ENCODE data around the gene KRT80. TPM values are rescaled to one million over a fixed set of nuclear protein-coding genes. Genes with fewer than 3 reads are reported as not detected.

Gene KRT80
- total and polyA plus RNA-seq, 3 experiments from 2014 or later = not detected

DNA sequence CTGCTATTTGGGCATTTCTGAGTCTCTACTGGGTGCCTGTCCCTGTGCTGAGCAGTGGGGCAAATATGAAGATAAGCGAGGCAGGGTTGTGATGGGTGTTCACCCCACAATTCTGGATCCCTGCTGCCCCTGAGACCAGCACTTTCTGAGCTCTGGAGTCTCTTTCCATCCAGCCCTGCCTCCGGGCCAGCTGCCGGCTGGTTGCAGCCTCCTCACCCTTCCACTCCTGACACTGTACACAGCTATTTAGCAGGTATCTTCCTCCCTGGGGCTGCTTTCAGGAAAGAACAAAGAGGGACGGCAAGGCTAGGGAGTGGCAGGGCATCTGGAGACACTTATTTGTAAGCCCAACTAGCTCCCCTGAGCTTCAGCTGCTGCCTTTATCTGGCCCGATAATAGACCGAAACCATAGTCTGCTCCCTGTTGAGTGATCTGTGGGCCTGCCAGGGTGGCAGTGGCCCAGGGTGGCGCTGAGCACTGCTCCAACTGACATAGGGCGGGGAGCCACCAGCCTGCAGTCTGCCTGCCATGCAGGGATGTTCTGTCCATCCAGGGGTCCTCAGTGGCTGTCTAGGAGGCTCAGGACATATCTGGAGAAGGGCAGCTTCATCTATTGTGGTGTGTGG is 7.6 kb upstream of the KRT80 start:
- Mint-ChIP-seq H3K36me3 (no peaks in the 10 kb centered on the region), H3K27me3 (peaks cover 16 to 45% of the 10 kb centered on the region in 2 donors), H3K4me3 (no peak overlapping the region), H3K4me1 (no peaks in the 10 kb centered on the region), H3K9me3 (no peaks in the 10 kb centered on the region), H3K27ac (peak overlapping the region in 1 of 8 donors; percentile 54)
- Histone ChIP-seq H3K36me3 (ENCODE audit: insufficient read depth, low read length) (no peaks in the 10 kb centered on the region), H3K4me3 (ENCODE audit: low read length) (no peak overlapping the region), H3K4me1 (ENCODE audit: insufficient read depth, low read length) (no peaks in the 10 kb centered on the region), H3K27ac (ENCODE audit: low read depth, low read length) (no peak overlapping the region), H3K27me3 (ENCODE audit: insufficient read depth, low read length, poor library complexity, severe bottlenecking) (no peaks in the 10 kb centered on the region), H3K9me3 (ENCODE audit: low read length) (no peaks in the 10 kb centered on the region)
- no peak for DNase-seq
- CTCF ChIA-PET = no interaction called here
- POLR2A ChIA-PET = no interaction called here

DNA sequence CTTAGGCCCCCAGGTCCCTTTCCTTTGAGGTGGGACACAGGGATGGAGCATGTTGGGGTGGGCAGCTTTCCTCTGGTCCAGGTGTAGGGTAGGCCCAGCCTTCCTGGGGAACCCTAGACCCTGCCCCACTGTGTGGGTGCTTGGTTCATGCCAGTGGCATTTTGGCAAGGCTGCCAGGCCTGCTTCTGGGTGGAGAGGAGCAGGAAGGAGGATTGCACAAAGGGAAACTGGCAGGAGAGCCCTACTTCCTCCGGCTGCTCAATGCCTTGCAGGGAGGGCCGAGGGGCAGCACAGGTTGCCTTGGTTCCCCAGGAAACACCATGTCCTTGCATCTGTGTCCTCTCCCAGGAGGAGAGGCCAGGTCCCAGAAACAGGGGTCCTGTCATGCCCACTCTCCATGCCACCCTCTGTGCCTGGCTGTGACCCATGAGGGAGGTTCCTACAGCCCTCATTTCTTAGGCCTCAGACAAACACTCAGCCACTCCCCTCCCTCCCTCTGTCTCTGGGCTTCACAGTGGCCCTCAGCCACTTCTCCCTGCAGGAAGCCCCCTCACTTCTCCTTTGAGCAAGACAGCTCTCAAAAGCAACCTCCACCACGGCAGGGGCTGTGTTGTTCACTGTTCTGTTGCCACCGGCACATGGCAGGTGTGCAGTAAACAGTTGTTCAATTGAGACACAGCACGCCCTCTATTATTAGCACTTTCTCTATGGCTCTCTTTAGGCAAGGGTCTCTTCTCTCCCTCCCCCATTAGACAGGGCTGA is 6.8 kb upstream of the KRT80 start:
- Mint-ChIP-seq H3K27ac (peak overlapping the region in 2 of 8 donors; percentile 40 to 54), H3K27me3 (peaks cover 16 to 45% of the 10 kb centered on the region in 2 donors), H3K36me3 (no peaks in the 10 kb centered on the region), H3K9me3 (no peaks in the 10 kb centered on the region), H3K4me1 (no peaks in the 10 kb centered on the region), H3K4me3 (no peak overlapping the region)
- H3K9me3 ChIP-seq (ENCODE audit: low read length) = no peaks in the 10 kb centered on the region
- DNase-seq = no peak
- CTCF ChIA-PET = no interaction called here
- POLR2A ChIA-PET = no interaction called here
- no peak overlapping the region for H3K27ac ChIP-seq (ENCODE audit: low read depth, low read length)
- no peak overlapping the region for H3K4me3 ChIP-seq (ENCODE audit: low read length)
- no peaks in the 10 kb centered on the region for H3K36me3 ChIP-seq (ENCODE audit: insufficient read depth, low read length)
- no peaks in the 10 kb centered on the region for H3K4me1 ChIP-seq (ENCODE audit: insufficient read depth, low read length)
- no peaks in the 10 kb centered on the region for H3K27me3 ChIP-seq (ENCODE audit: insufficient read depth, low read length, poor library complexity, severe bottlenecking)

DNA sequence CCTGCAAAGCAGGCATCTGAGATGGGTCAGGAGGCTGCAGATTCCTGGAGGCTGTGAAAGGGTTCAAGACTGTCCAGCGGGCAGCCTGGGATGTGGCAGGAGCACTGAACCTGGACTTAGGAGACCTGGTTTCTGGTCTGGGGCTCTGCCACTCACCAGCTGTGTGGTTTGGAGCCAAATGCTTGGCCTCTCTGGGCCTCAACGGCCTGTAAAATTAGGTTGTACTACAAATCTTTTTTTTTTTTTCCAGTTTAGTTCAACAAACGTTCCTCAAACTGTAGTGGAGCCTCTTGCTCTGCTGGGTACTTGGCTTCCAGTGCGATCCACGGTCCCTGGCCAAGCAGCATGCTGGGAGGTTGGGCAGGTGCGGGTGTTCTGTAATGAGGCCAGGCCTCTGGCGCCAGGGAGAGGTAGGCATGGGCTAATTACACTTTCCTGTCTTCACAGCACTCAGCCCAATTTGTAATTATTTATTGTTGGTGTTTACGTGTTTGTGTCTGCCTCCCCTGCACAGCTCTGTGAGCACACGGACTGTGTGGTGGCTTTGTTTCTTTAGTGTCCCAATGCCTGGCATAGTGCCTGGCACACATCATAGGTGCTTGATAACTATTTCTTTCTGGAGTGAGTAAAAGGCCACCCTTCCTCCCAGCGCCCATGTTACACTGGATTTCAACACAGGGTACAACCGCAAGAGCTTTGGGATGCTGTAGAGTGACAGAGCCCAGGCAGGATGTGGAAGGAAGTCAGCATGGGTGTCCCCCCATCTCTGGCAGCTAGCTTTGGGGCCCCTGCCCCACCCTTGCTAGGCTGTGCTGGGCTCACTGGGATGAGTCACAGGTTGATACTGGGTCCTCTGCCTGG is 5.8 kb upstream of the KRT80 start:
- Mint-ChIP-seq H3K4me1 (no peaks in the 10 kb centered on the region), H3K9me3 (no peaks in the 10 kb centered on the region), H3K36me3 (no peaks in the 10 kb centered on the region), H3K27ac (no peak overlapping the region), H3K4me3 (no peak overlapping the region), H3K27me3 (peaks cover 10 to 47% of the 10 kb centered on the region in 2 donors)
- POLR2A ChIA-PET = no interaction called here
- CTCF ChIA-PET = no interaction called here
- no peaks in the 10 kb centered on the region for H3K4me1 ChIP-seq (ENCODE audit: insufficient read depth, low read length)
- H3K27ac ChIP-seq (ENCODE audit: low read depth, low read length) = no peak overlapping the region
- no peaks in the 10 kb centered on the region for H3K36me3 ChIP-seq (ENCODE audit: insufficient read depth, low read length)
- DNase-seq = no peak
- no peaks in the 10 kb centered on the region for H3K27me3 ChIP-seq (ENCODE audit: insufficient read depth, low read length, poor library complexity, severe bottlenecking)
- H3K9me3 ChIP-seq (ENCODE audit: low read length) = no peaks in the 10 kb centered on the region
- H3K4me3 ChIP-seq (ENCODE audit: low read length) = no peak overlapping the region

DNA sequence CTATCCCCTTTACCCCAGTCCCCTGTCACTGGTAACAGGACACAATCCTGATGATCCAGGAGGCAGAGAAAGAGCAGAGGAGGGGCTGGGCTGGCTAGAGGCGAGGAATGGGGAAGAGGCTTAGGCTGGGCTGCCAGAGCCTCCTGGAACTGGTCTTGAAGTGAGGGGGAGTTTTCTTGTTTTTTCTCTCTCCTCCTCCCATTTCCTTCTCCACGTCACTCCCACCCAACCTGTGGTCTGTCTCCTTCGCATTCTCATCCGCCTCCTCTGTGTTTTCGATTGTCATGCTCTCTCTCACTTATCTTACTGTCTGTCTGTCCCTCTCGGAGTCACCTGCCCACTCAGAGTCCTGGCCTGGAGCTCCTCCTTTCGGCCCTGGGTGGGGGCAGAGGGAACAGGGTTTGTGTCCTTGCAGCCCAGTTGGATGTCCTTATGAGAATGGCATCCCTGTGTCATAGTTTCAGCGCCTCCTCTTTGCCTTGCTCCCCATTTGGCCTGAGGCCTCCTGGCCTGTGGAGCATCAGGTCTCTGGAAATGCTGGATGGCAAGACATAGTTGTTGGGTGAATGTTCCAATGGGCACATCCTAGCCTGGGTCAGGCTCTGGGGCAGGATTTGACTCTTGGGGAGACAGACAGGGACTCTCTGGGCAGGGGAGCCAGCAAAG is 3.4 kb upstream of the KRT80 start:
- Mint-ChIP-seq H3K36me3 (no peaks in the 10 kb centered on the region), H3K27me3 (peaks cover 9 to 37% of the 10 kb centered on the region in 2 donors), H3K4me3 (no peak overlapping the region), H3K27ac (peak overlapping the region in 2 of 8 donors; percentile 32 to 79), H3K4me1 (no peaks in the 10 kb centered on the region), H3K9me3 (no peaks in the 10 kb centered on the region)
- Histone ChIP-seq H3K4me1 (ENCODE audit: insufficient read depth, low read length) (no peaks in the 10 kb centered on the region), H3K27me3 (ENCODE audit: insufficient read depth, low read length, poor library complexity, severe bottlenecking) (no peaks in the 10 kb centered on the region), H3K36me3 (ENCODE audit: insufficient read depth, low read length) (no peaks in the 10 kb centered on the region), H3K27ac (ENCODE audit: low read depth, low read length) (no peak overlapping the region), H3K4me3 (ENCODE audit: low read length) (no peak overlapping the region), H3K9me3 (ENCODE audit: low read length) (no peaks in the 10 kb centered on the region)
- DNase-seq = no peak
- POLR2A ChIA-PET = no interaction called here
- CTCF ChIA-PET = no interaction called here

DNA sequence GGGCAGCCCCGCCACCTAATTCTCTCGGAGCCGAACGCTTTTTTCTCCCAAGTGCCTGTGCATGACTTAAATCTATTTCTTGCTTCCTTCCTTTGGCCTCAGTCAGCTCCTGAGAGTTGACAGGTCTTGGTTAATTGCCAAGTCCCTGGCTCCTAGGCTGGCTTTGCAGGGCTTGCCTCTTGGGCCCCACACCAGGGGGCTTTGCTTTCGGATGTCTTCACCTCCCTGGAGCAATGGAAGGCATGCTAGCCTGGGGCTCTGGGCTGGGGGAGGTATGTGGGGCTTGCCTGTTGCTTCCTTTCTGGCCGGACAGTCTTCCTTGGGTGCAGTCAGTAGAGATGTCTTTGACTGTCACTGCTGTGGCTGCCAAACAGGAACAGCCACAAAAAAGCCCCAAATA is 2.2 kb upstream of the KRT80 start:
- Mint-ChIP-seq H3K27me3 (peaks cover 9 to 28% of the 10 kb centered on the region in 2 donors), H3K9me3 (no peaks in the 10 kb centered on the region), H3K27ac (no peak overlapping the region), H3K36me3 (no peaks in the 10 kb centered on the region), H3K4me1 (no peaks in the 10 kb centered on the region), H3K4me3 (no peak overlapping the region)
- Histone ChIP-seq H3K27ac (ENCODE audit: low read depth, low read length) (no peak overlapping the region), H3K4me1 (ENCODE audit: insufficient read depth, low read length) (no peaks in the 10 kb centered on the region), H3K36me3 (ENCODE audit: insufficient read depth, low read length) (no peaks in the 10 kb centered on the region), H3K4me3 (ENCODE audit: low read length) (no peak overlapping the region), H3K27me3 (ENCODE audit: insufficient read depth, low read length, poor library complexity, severe bottlenecking) (no peaks in the 10 kb centered on the region), H3K9me3 (ENCODE audit: low read length) (no peaks in the 10 kb centered on the region)
- ChIA-PET POLR2A (no interaction called here), CTCF (no interaction called here)
- no peak for DNase-seq

DNA sequence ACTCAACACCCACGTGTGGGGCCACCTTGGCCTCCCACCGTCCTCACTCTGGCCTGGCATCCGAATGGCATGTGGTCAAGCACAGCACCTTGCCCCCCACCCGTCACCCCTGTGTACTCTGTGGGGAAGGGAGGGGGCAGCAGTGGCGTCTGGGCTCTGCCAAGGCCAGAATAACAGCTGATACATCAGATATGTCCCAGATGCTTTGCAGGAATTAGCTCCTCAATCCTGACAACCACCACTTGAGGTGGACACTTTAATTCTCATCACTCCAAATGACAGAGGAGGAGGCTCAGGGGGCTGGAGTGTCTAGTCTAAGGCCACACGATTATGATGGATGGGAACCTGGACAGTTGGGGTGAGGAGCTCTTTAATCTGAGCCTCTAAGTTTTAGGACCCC is 1.7 kb upstream of the KRT80 start:
- Mint-ChIP-seq H3K27ac (no peak overlapping the region), H3K27me3 (peaks cover 9 to 25% of the 10 kb centered on the region in 2 donors), H3K9me3 (no peaks in the 10 kb centered on the region), H3K36me3 (no peaks in the 10 kb centered on the region), H3K4me3 (no peak overlapping the region), H3K4me1 (no peaks in the 10 kb centered on the region)
- H3K27ac ChIP-seq (ENCODE audit: low read depth, low read length) = no peak overlapping the region
- no peaks in the 10 kb centered on the region for H3K9me3 ChIP-seq (ENCODE audit: low read length)
- H3K36me3 ChIP-seq (ENCODE audit: insufficient read depth, low read length) = no peaks in the 10 kb centered on the region
- DNase-seq = no peak
- no peaks in the 10 kb centered on the region for H3K4me1 ChIP-seq (ENCODE audit: insufficient read depth, low read length)
- H3K27me3 ChIP-seq (ENCODE audit: insufficient read depth, low read length, poor library complexity, severe bottlenecking) = no peaks in the 10 kb centered on the region
- CTCF ChIA-PET = no interaction called here
- POLR2A ChIA-PET = no interaction called here
- H3K4me3 ChIP-seq (ENCODE audit: low read length) = no peak overlapping the region

DNA sequence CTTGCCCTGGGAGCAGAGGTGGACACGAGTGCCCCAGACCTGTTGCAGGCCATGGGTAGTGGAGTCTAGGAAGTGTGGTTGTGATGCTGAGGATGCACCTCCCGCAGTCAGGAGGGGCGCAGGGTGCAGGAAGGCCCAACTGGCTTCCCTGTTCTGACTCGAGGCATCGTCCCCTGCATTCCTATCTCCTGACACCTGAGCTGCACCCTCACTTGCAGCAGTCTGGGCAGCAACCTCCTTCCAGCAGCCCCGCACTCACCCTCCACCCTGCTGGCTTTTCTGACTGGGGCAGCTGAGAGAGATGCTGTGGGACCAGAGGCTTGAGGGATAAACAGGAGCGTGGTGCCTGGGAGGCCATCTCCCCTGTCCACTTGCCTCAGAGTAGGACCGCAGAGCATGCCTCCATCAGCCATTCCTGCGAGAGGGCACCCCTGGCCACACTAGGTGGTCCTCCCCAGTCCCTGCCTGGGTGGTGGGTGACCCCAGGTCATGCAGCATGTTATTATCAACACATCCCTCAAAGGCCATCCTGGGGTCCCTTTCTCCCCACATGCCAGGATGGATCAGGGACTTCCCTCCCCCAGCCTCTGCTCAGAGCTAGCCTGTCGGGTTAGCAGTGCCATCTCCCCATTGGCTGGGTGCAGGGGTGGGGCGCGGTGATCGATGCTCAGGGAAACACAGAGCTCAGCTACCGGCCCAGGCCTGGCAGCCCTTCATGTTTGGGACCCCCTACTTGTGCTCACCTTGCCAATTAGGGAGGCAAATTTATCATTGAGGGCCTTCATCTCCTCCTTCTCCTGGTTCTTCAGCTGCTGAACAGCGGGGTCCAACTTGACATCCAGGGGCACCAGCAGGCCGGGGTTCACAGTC is 719 bp downstream of the KRT80 start:
- Histone ChIP-seq H3K9me3 (ENCODE audit: low read length) (no peaks in the 10 kb centered on the region), H3K4me1 (ENCODE audit: insufficient read depth, low read length) (no peaks in the 10 kb centered on the region), H3K4me3 (ENCODE audit: low read length) (no peak overlapping the region), H3K27me3 (ENCODE audit: insufficient read depth, low read length, poor library complexity, severe bottlenecking) (no peaks in the 10 kb centered on the region), H3K27ac (ENCODE audit: low read depth, low read length) (no peak overlapping the region), H3K36me3 (ENCODE audit: insufficient read depth, low read length) (no peaks in the 10 kb centered on the region)
- Mint-ChIP-seq H3K4me1 (no peaks in the 10 kb centered on the region), H3K4me3 (no peak overlapping the region), H3K36me3 (no peaks in the 10 kb centered on the region), H3K27ac (no peak overlapping the region), H3K27me3 (peaks cover 6 to 19% of the 10 kb centered on the region in 2 donors), H3K9me3 (no peaks in the 10 kb centered on the region)
- no peak for DNase-seq
- POLR2A ChIA-PET = no interaction called here
- CTCF ChIA-PET = no interaction called here
